ENCODE data around the gene NRG2. TPM values are rescaled to one million over a fixed set of nuclear protein-coding genes. Genes with fewer than 3 reads are reported as not detected.

Gene NRG2
- total and polyA plus RNA-seq, 2 of the 4 experiments (the other 2 are of a cell fraction) = 0.18 TPM; not detected in 1

- Histone ChIP-seq H3K79me1 (ENCODE audit: low read depth in 1 of 2, low read length in 2 of 2) (no peaks in the 10 kb centered on the region), H3K4me3 (ENCODE audit: insufficient read depth, low read depth, low read length) (no peak overlapping the region), H2BK20ac (ENCODE audit: low read depth, low read length) (no peak overlapping the region), H2AK9ac (replicated peaks; ENCODE audit: low read depth, low read length, poor library complexity) (no peak overlapping the region), H3K4me1 (ENCODE audit: control insufficient read depth, insufficient read depth, low read length) (no peaks in the 10 kb centered on the region), H3K27me3 (ENCODE audit: control insufficient read depth, insufficient read depth, low read length) (peaks cover 29% of the 10 kb centered on the region), H4K91ac (ENCODE audit: insufficient read depth, low read depth, low read length) (no peak overlapping the region), H3K27ac (ENCODE audit: insufficient read depth, low read length) (no peak overlapping the region), H3K14ac (replicated peaks; ENCODE audit: low read depth, low read length) (no peak overlapping the region), H2AFZ (replicated peaks; ENCODE audit: low read length, poor library complexity) (no peak overlapping the region), H3K23ac (ENCODE audit: low read depth, low read length) (no peak overlapping the region), H4K20me1 (ENCODE audit: insufficient read depth, low read length) (no peaks in the 10 kb centered on the region), H2BK15ac (ENCODE audit: low read depth, low read length) (no peak overlapping the region), H4K8ac (ENCODE audit: low read depth in 2 of 2, low read length in 2 of 2) (no peak overlapping the region), H3K4me2 (ENCODE audit: low read depth, low read length) (no peak overlapping the region), H3K9ac (ENCODE audit: low read depth, low read length) (no peak overlapping the region), H2AK5ac (ENCODE audit: low read depth, low read length) (no peak overlapping the region), H3K56ac (ENCODE audit: extremely low read depth, insufficient read depth, low read length) (no peak overlapping the region), H3K36me3 (ENCODE audit: control insufficient read depth, insufficient read depth, low read length) (no peaks in the 10 kb centered on the region), H2BK120ac (ENCODE audit: low read depth, low read length) (no peak overlapping the region), H3K9me3 (ENCODE audit: control insufficient read depth, insufficient read depth, low read length) (no peaks in the 10 kb centered on the region), H3K9me1 (ENCODE audit: insufficient read depth, low read length) (no peaks in the 10 kb centered on the region), H3K4ac (ENCODE audit: low read depth, low read length) (no peak overlapping the region), H3K18ac (ENCODE audit: low read depth, low read length) (no peak overlapping the region), H4K5ac (ENCODE audit: low read depth, low read length) (no peak overlapping the region), H2BK5ac (ENCODE audit: low read depth, low read length, poor library complexity, severe bottlenecking) (no peak overlapping the region)
- dilution Hi-C loops (cut with HindIII; ENCODE audit: low sequenced_read_pairs, unreplicated experiment) = no loop called here
- ATAC-seq (ENCODE audit: low read depth) (no peak), DNase-seq (no peak)
- intact Hi-C loops (cut with micrococcal nuclease) = no loop called here
- TF ChIP-seq NFE2L2 (IDR thresholded peaks at IDR 0.05; ENCODE audit: low read depth, low read length) (no peak), RFX5 (IDR thresholded peaks at IDR 0.05; ENCODE audit: low read depth, low read length) (no peak), FOS (IDR thresholded peaks at IDR 0.05; ENCODE audit: low read depth, low read length) (no peak), MAFK (IDR thresholded peaks at IDR 0.05; ENCODE audit: low read depth, low read length) (no peak), POLR2A (IDR thresholded peaks at IDR 0.05; ENCODE audit: low read depth, low read length) (no peak), MXI1 (IDR thresholded peaks at IDR 0.05; ENCODE audit: borderline replicate concordance, low read depth, low read length) (no peak), CEBPB (IDR thresholded peaks at IDR 0.05; ENCODE audit: low read depth, low read length) (no peak), CTCF (conservative IDR thresholded peaks at IDR 0.05; ENCODE audit: low read depth, low read length) (no peak), CHD1 (IDR thresholded peaks at IDR 0.05; ENCODE audit: low read depth, low read length) (no peak), MAZ (IDR thresholded peaks at IDR 0.05; ENCODE audit: borderline replicate concordance, low read depth, low read length) (no peak), RCOR1 (IDR thresholded peaks at IDR 0.05; ENCODE audit: insufficient replicate concordance, low read length) (no peak), BHLHE40 (IDR thresholded peaks at IDR 0.05; ENCODE audit: low read depth, low read length) (no peak), SMC3 (IDR thresholded peaks at IDR 0.05; ENCODE audit: low read depth, low read length) (no peak), ELK1 (IDR thresholded peaks at IDR 0.05; ENCODE audit: borderline replicate concordance, low read depth, low read length) (no peak), USF2 (IDR thresholded peaks at IDR 0.05; ENCODE audit: low read depth, low read length) (no peak), RAD21 (IDR thresholded peaks at IDR 0.05; ENCODE audit: low read length) (no peak)
- WGBS, 2 experiments (ENCODE audit: extremely low coverage in 2 of 2, insufficient read length in 1 of 2) = 60% methylated on average over 1 of the region's 1 CpG; no CpG with 5 or more reads in 1 of the 2 experiments
- no TSS peak for BruUV-seq (replicated peaks)
- CTCF ChIA-PET = no interaction called here
- POLR2A ChIA-PET (ENCODE audit: unreplicated experiment) = no interaction called here
- in situ Hi-C loops (cut with MboI; ENCODE audit: low sequenced_read_pairs) = no loop called here
These were observed 30.7 kb downstream of the NRG2 start for GRCh38 chr5:140012443-140012842.

All from IMR-90 (cell line).